Esophagus (tissue), 2 donors: ENCODE data around the gene BOD1. TPM values are rescaled to one million over a fixed set of nuclear protein-coding genes. Genes with fewer than 3 reads are reported as not detected.
"Not testable (repeated sequence)": the region's sequence is repeated elsewhere in the genome, so short reads cannot be mapped to it uniquely, and the experiment has no call there.

ENCODE experiments used
- H3K27ac ChIP-seq, 2 donors: one replicate each; pipeline ENCODE4 v1.5.1; 2013; ENCODE audit warnings: low read depth in 2 of 2, mild to moderate bottlenecking in 2 of 2, inconsistent platforms in 1 of 2, low read length in 1 of 2, moderate library complexity in 1 of 2
- H3K27me3 ChIP-seq, 2 donors: one replicate each; pipeline ENCODE4 v1.6.1; 2013; ENCODE audit warnings: low read length in 2 of 2, control low read depth in 1 of 2, mild to moderate bottlenecking in 1 of 2; ENCODE audit not compliant: insufficient read depth in 2 of 2, control insufficient read depth in 1 of 2
- H3K36me3 ChIP-seq, 2 donors: one replicate each; pipeline ENCODE4 v1.6.1; 2013; ENCODE audit warnings: low read length in 1 of 2; ENCODE audit not compliant: control insufficient read depth in 2 of 2, insufficient read depth in 2 of 2
- H3K4me1 ChIP-seq, 2 donors: one replicate each; pipeline ENCODE4 v1.6.1; 2013; ENCODE audit warnings: low read length in 1 of 2; ENCODE audit not compliant: control insufficient read depth in 2 of 2, insufficient read depth in 2 of 2
- H3K4me3 ChIP-seq, 2 donors: one replicate each; pipeline ENCODE4 v1.5.1; 2013; ENCODE audit warnings: low read length in 2 of 2, mild to moderate bottlenecking in 2 of 2, low read depth in 1 of 2, moderate library complexity in 1 of 2
- H3K9me3 ChIP-seq, 2 donors: one replicate each; pipeline ENCODE4 v1.6.1; 2013; ENCODE audit warnings: mild to moderate bottlenecking in 2 of 2, low read depth in 1 of 2, low read length in 1 of 2, moderate library complexity in 1 of 2; ENCODE audit not compliant: control insufficient read depth in 2 of 2, insufficient read depth in 1 of 2
- WGBS, 2 donors: extraction: QIAGEN DNeasy Blood & Tissue Kit; methylation state at CpG; one replicate each; pipeline ENCODE4 v1.1.7; 2013; 5-methylcytosine and 5-hydroxymethylcytosine counted together
- polyA plus RNA-seq, 2 donors: library from polyadenylated mRNA; stranded (reverse); fragments of 200-250 nt; gene quantifications; one replicate each; pipeline ENCODE4 v1.2.3, GENCODE V29; 2013
- donor health status: healthy with polysubstance abuse.
- donor health status: Bipolar disorder and iron deficiency.

BOD1 gene
- polyA plus RNA-seq, 2 donors = 17.3 to 23.3 TPM

DNA sequence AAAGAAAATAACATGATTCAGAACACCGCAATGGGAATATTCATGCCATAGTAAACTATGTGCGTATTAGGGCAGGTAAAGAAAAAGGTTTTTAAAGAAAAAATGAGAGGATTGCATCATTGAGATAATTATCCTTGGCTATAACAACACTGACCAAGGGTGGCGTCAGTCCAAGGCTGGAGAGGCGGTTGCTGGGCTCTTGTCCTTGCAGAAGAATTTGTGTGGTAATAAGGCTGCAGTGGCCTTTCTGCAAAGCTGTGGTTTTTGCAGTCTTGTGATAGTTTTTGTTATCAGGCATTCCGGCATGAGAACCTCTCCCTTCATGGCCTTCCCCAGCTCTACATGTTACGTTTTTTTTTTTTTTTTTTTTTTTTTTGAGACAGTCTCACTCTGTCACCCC, 14.0 kb downstream of the BOD1 start:
- no peaks in the 10 kb centered on the region for H3K4me1 ChIP-seq
- H3K4me3 ChIP-seq = no peak overlapping the region
- no peaks in the 10 kb centered on the region for H3K9me3 ChIP-seq
- peaks cover 10 to 13% of the 10 kb centered on the region in 2 donors for H3K36me3 ChIP-seq
- H3K27ac ChIP-seq = no peak overlapping the region
- no peaks in the 10 kb centered on the region for H3K27me3 ChIP-seq
- WGBS, 2 donors = 77 to 85% methylated on average over 6 of the region's 6 CpGs

GRCh38 chr5:173598686-173599085, 17.8 kb downstream of the BOD1 start:
- Histone ChIP-seq H3K4me1 (no peaks in the 10 kb centered on the region), H3K4me3 (no peak overlapping the region), H3K27me3 (no peaks in the 10 kb centered on the region), H3K36me3 (peaks cover 0 to under 1% of the 10 kb centered on the region in 2 donors), H3K9me3 (peaks cover 0 to 2% of the 10 kb centered on the region in 2 donors), H3K27ac (no peak overlapping the region)
- WGBS, 2 donors = 75 to 81% methylated on average over 4 of the region's 4 CpGs

GRCh38 chr5:173597304-173597703, 19.1 kb downstream of the BOD1 start:
- H3K4me3 ChIP-seq = no peak overlapping the region
- no peak overlapping the region for H3K27ac ChIP-seq
- no peaks in the 10 kb centered on the region for H3K36me3 ChIP-seq
- H3K9me3 ChIP-seq = peaks cover 7 to 10% of the 10 kb centered on the region in 2 donors
- no peaks in the 10 kb centered on the region for H3K27me3 ChIP-seq
- H3K4me1 ChIP-seq = no peaks in the 10 kb centered on the region
- 98 to 100% methylated on average over 1 of the region's 1 CpG for WGBS, 2 donors

- no peak overlapping the region for H3K27ac ChIP-seq
- H3K36me3 ChIP-seq = no peaks in the 10 kb centered on the region
- H3K4me3 ChIP-seq = no peak overlapping the region
- peaks cover 7 to 11% of the 10 kb centered on the region in 2 donors for H3K9me3 ChIP-seq
- no peaks in the 10 kb centered on the region for H3K4me1 ChIP-seq
- no peaks in the 10 kb centered on the region for H3K27me3 ChIP-seq
- WGBS, 2 donors = 64 to 67% methylated on average over 3 of the region's 3 CpGs
Observed at GRCh38 chr5:173595841-173596240, 20.6 kb downstream of the BOD1 start.

- Histone ChIP-seq H3K27ac (no peak overlapping the region), H3K9me3 (peaks cover 7 to 11% of the 10 kb centered on the region in 2 donors), H3K4me3 (no peak overlapping the region), H3K4me1 (no peaks in the 10 kb centered on the region), H3K27me3 (no peaks in the 10 kb centered on the region), H3K36me3 (no peaks in the 10 kb centered on the region)
- WGBS, 2 donors = 75 to 83% methylated on average over 3 of the region's 3 CpGs
Observed at GRCh38 chr5:173594061-173594460, 22.4 kb downstream of the BOD1 start.

DNA sequence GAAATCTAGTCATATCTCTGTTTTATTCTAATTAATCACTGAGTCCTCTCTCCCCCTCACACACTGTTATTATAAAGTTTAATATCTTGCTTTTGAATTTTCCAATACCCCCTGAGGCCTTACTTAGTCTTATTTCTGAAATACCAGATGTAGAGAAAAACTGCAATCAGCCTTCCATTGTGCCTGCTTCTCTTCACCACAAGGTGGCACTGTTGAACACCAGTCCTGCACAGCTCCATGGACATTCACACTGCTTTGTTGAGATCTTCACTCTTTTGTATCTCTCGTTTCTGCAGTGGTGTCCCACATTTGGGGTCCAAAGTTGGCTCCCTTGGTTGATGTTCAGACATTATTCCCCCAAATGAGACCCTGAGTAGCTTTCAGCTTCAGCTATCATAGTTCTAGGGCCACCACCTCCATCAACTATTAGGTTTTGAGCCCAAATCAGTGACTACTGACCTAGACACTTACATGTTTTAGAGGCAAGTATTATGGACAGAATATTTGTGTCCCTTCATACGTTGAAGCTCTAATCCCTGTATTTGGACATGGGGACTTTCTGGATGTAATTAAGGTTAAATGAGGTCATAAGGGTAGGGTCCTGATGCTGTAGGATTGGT, 24.3 kb downstream of the BOD1 start:
- H3K9me3 ChIP-seq = peaks cover 7 to 11% of the 10 kb centered on the region in 2 donors
- 78 to 81% methylated on average over 2 of the region's 2 CpGs for WGBS, 2 donors
- no peak overlapping the region for H3K4me3 ChIP-seq
- no peaks in the 10 kb centered on the region for H3K4me1 ChIP-seq
- no peak overlapping the region for H3K27ac ChIP-seq
- H3K27me3 ChIP-seq = no peaks in the 10 kb centered on the region
- H3K36me3 ChIP-seq = no peaks in the 10 kb centered on the region

DNA sequence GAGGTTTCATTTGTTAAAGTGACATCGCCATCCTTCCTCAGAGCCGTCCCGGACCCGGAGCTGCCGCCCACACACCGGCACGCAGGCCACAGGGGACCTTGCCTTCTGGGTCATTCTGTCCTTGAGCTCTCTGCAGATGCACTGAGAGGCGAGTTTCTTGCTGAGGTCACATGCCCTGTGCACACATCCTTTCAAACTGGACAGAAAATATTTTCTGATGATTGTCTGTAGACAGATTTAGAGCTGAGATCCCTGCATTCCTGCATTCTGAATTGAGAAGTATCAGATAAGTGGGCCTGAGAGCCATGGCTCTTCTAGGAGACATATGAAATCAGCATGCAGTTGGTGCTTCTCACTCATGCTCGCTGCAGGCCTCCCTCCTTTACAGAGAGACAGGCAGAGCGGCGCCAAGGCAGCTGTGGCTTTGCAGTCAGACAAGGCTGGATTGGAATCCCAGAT, 25.4 kb downstream of the BOD1 start:
- 77% methylated on average over 11 of the region's 11 CpGs for WGBS, 2 donors

DNA sequence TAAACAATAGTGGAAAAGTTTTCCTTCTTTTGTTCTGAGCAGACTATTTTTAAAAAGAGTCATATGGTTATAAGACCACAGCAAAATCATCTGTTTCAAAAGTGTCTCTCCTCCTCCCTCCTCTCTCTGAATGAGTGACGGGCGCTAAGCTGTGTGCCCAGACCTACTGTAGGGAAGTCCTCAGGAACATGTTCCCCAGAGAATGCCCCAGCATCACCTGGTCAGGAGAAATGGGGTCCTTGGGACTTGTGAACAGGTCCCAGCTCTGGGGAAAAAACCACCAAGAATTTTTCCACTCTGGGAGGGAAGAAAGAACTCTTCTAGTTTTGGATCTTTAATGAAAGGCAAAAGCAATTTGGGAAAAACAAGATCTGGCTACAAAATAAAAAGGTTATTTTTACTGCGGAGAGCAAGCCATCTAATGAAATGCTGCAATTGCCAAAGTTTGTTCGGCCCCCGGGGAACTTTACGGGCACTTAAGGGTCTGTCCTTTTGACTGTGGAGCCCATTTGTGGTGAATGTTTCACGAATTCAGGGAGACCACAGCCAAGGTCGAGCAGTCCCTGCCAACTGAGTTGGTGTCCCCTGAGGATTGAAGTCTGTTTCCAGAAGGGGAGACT, 25.9 kb downstream of the BOD1 start:
- no peak overlapping the region for H3K27ac ChIP-seq
- peaks cover 9 to 15% of the 10 kb centered on the region in 2 donors for H3K9me3 ChIP-seq
- H3K27me3 ChIP-seq = no peaks in the 10 kb centered on the region
- no peaks in the 10 kb centered on the region for H3K4me1 ChIP-seq
- H3K4me3 ChIP-seq = no peak overlapping the region
- no peaks in the 10 kb centered on the region for H3K36me3 ChIP-seq
- WGBS, 2 donors = 85% methylated on average over 8 of the region's 8 CpGs

More for the DNA sequence above, 25.4 kb downstream of the BOD1 start:
- H3K4me1 ChIP-seq = no peaks in the 10 kb centered on the region
- H3K27ac ChIP-seq = no peak overlapping the region
- no peaks in the 10 kb centered on the region for H3K36me3 ChIP-seq
- H3K27me3 ChIP-seq = no peaks in the 10 kb centered on the region
- peaks cover 7 to 12% of the 10 kb centered on the region in 2 donors for H3K9me3 ChIP-seq
- no peak overlapping the region for H3K4me3 ChIP-seq

DNA sequence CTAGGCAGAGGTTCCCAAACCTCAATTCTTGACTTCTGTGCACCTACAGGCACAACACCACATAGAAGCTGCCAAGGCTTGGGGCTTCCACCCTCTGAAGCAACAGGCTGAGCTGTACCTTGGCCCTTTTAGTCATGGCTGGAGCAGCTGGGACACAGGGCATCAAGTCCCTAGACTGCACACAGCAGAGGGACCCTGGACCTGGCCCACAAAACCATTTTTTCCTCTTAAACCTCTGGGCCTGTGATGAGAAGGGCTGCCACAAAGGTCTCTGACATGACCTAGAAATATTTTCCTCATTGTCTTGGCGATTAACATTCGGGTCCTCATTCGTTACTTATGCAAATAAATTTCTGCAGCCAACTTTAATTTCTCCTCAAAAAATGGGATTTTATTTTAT, 30.3 kb downstream of the BOD1 start:
- not testable (repeated sequence) for H3K27ac ChIP-seq, H3K36me3 ChIP-seq, H3K27me3 ChIP-seq, H3K9me3 ChIP-seq, H3K4me3 ChIP-seq, H3K4me1 ChIP-seq
- WGBS, 2 donors = 94 to 98% methylated on average over 3 of the region's 3 CpGs

DNA sequence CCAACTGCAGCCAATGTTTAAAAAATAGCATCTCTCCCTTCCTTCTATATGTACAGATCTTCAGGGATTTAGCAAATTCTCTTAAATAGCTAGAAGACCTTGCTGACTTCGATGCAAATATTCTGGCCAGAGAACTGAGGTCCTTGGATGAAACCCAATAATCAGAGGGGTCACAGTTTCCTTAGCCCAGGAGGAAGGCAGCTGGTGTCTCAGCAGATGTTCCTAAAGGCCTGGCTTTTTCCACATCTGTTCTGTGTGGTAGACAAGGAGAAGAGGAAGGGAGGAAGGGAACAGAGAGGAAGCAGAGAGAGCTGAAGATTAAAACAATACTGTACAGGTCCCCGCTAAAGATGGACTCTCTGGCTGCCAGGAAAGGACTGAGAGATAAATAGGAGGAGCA, 33.1 kb downstream of the BOD1 start:
- H3K36me3 ChIP-seq = no peaks in the 10 kb centered on the region
- 57% methylated on average over 2 of the region's 2 CpGs for WGBS, 2 donors
- H3K27me3 ChIP-seq = no peaks in the 10 kb centered on the region
- no peaks in the 10 kb centered on the region for H3K4me1 ChIP-seq
- no peak overlapping the region for H3K4me3 ChIP-seq
- H3K9me3 ChIP-seq = peaks cover 5 to 6% of the 10 kb centered on the region in 2 donors
- H3K27ac ChIP-seq = no peak overlapping the region
